Smooth muscle cell (in vitro differentiated cells): ENCODE data around the gene HCFC1. TPM values are rescaled to one million over a fixed set of nuclear protein-coding genes. Genes with fewer than 3 reads are reported as not detected.

Experiments
- DNase-seq: peaks from one replicate; lab custom pipeline; 2025; ENCODE audit not compliant: unreplicated experiment; lab: John Stamatoyannopoulos, UW
- H2AFZ ChIP-seq: fragments of 200-600 bp; sonication (generic); 2 replicates; pipeline ENCODE4 v1.6.0; 2016; ENCODE audit warnings: antibody characterized with exemption, low read depth, mild to moderate bottlenecking
- H3F3A ChIP-seq: fragments of 200-600 bp; sonication (generic); 2 replicates; pipeline ENCODE4 v1.6.0; 2017; ENCODE audit warnings: antibody characterized with exemption, low read depth
- H3K27ac ChIP-seq: fragments of 200-600 bp; sonication (generic); 2 replicates; pipeline ENCODE4 v1.5.1; 2016; ENCODE audit warnings: low read depth, mild to moderate bottlenecking
- H3K27me3 ChIP-seq: fragments of 200-600 bp; sonication (generic); 2 replicates; pipeline ENCODE4 v1.6.1; 2016; ENCODE audit warnings: low read depth, mild to moderate bottlenecking
- H3K36me3 ChIP-seq: fragments of 200-600 bp; sonication (generic); 2 replicates; pipeline ENCODE4 v1.5.1; 2016; ENCODE audit warnings: low read depth
- H3K4me1 ChIP-seq: fragments of 200-600 bp; sonication (generic); 2 replicates; pipeline ENCODE4 v1.5.1; 2016; ENCODE audit warnings: low read depth
- H3K4me2 ChIP-seq: fragments of 200-600 bp; sonication (generic); 2 replicates; pipeline ENCODE4 v1.6.0; 2016; ENCODE audit warnings: mild to moderate bottlenecking
- H3K4me3 ChIP-seq: fragments of 200-600 bp; sonication (generic); 2 replicates; pipeline ENCODE4 v1.5.1; 2016; ENCODE audit warnings: mild to moderate bottlenecking
- H3K79me2 ChIP-seq: fragments of 200-600 bp; sonication (generic); 2 replicates; pipeline ENCODE4 v1.6.0; 2016; ENCODE audit warnings: low read depth, mild to moderate bottlenecking
- H3K9ac ChIP-seq: fragments of 200-600 bp; sonication (generic); 2 replicates; pipeline ENCODE4 v1.6.0; 2016; ENCODE audit warnings: low read depth
- H3K9me3 ChIP-seq: fragments of 200-600 bp; sonication (generic); replicated peaks from 2 replicates; pipeline ENCODE4 v1.5.1; 2016; ENCODE audit warnings: low read depth
- H4K20me1 ChIP-seq: fragments of 200-600 bp; sonication (generic); 2 replicates; pipeline ENCODE4 v1.6.0; 2016; ENCODE audit warnings: low read depth
- WGBS: methylation state at CpG from one replicate; pipeline ENCODE4 v1.1.7; 2016; ENCODE audit warnings: low lambda C conversion rate; 5-methylcytosine and 5-hydroxymethylcytosine counted together
- polyA plus RNA-seq: library from polyadenylated mRNA; unstranded; fragments of >200 nt; fragmentation: Nextera tagmentation; extraction: Ambion mirVana; gene quantifications from 2 replicates; pipeline ENCODE4 v1.2.1, GENCODE V29; 2016
- total RNA-seq: library from RNA; depleted of rRNA; stranded (reverse); fragments of >200 nt; gene quantifications from 2 replicates; pipeline ENCODE4 v1.2.3, GENCODE V29; 2014
- TF ChIP-seq, protein P1 (sequence below): fragments of 200-600 bp; sonication (generic); IDR thresholded peaks from 2 replicates; pipeline ENCODE4 v1.5.1; 2017; ENCODE audit warnings: borderline replicate concordance, mild to moderate bottlenecking, antibody characterized with exemption; ENCODE audit not compliant: insufficient read depth, poor library complexity, severe bottlenecking

The HCFC1 gene
- total and polyA plus RNA-seq, 2 experiments from 2014 or later: 22.8 to 23.3 TPM

DNA sequence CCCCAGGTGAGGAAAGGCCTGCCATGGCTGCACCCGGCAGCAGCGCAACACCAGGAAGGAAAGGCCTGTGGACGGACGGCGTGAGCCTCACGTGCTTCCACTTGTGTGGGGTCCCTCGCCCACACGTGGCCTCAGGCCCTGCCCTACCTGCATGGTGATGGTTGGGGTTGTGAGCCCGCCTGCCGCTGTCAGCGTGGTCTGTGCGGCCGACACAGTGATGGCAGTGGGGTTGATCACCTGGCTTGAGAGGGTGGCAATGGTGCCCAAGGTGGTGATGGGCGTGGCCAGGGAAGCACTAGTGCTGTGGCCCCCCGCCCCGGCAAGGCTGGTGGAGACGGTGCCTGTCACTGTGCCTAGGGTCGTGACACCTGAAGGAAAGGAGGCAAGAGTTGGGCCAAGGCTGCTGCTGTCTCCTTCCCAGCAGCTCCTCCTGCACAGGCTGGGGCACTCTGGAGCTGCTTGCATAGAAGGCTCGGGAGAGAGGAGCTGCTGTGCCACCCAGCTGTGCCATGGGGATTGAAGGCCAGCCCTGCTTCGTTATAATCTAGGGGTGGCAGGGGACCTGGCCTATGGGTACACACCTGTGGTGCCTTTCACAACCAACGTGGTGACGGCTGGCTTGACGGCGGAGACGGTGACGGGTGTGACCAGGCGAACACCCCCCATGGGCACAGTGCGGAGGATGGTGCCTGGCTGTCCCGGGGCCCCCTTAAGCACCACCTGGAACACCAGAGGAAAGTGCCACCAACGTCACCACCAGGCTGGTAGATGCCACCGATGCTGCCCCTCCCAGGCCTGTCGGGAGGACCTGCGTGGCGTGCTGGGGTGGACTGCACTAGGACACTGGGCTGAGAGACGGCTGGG, 15.3 kb downstream of the HCFC1 start:
- 87% methylated on average over 32 of the region's 35 CpGs for WGBS
- Histone ChIP-seq H3F3A (no peaks in the 10 kb centered on the region), H3K9me3 (no peaks in the 10 kb centered on the region), H3K79me2 (no peaks in the 10 kb centered on the region), H3K27me3 (no peaks in the 10 kb centered on the region), H3K36me3 (no peaks in the 10 kb centered on the region), H3K27ac (no peak overlapping the region), H4K20me1 (peaks cover 5% of the 10 kb centered on the region), H3K4me3 (no peak overlapping the region), H2AFZ (no peak overlapping the region), H3K4me2 (no peak overlapping the region), H3K9ac (no peak overlapping the region), H3K4me1 (no peaks in the 10 kb centered on the region)
- no peak for DNase-seq
- TF ChIP-seq, protein P1, sequence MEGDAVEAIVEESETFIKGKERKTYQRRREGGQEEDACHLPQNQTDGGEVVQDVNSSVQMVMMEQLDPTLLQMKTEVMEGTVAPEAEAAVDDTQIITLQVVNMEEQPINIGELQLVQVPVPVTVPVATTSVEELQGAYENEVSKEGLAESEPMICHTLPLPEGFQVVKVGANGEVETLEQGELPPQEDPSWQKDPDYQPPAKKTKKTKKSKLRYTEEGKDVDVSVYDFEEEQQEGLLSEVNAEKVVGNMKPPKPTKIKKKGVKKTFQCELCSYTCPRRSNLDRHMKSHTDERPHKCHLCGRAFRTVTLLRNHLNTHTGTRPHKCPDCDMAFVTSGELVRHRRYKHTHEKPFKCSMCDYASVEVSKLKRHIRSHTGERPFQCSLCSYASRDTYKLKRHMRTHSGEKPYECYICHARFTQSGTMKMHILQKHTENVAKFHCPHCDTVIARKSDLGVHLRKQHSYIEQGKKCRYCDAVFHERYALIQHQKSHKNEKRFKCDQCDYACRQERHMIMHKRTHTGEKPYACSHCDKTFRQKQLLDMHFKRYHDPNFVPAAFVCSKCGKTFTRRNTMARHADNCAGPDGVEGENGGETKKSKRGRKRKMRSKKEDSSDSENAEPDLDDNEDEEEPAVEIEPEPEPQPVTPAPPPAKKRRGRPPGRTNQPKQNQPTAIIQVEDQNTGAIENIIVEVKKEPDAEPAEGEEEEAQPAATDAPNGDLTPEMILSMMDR: no peak

DNA sequence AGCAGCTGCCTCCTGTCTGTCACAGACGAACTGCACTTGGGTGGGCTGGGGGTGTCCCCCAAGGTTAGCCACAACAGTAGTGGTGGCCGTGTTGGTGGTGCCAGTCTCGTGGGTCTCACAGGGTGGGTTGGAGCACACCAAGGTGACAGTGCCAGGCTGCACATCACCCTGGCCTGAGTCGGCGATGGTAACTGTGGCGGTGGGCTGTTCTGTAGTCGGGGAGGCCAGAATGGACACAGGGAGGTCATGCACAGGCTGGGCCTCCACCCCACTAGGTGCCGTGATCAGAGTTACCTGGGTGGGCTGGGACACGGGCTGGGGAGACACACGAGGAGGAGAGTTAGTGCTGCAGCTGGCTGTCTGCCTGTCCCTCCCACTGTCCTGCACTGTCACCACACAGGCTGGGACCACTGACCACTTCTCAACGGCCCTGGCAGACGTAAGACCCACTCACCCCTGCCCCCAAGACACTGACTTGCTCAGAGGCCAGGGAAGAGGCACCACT, 16.3 kb downstream of the HCFC1 start:
- Histone ChIP-seq H4K20me1 (peaks cover 5% of the 10 kb centered on the region), H3K27ac (no peak overlapping the region), H3K9me3 (no peaks in the 10 kb centered on the region), H3K9ac (no peak overlapping the region), H3K27me3 (no peaks in the 10 kb centered on the region), H3K4me3 (no peak overlapping the region), H3F3A (no peaks in the 10 kb centered on the region), H3K4me1 (no peaks in the 10 kb centered on the region), H3K4me2 (no peak overlapping the region), H3K36me3 (no peaks in the 10 kb centered on the region), H2AFZ (no peak overlapping the region), H3K79me2 (no peaks in the 10 kb centered on the region)
- DNase-seq: no peak
- 88% methylated on average over 12 of the region's 12 CpGs for WGBS
- TF ChIP-seq, protein P1: no peak

DNA sequence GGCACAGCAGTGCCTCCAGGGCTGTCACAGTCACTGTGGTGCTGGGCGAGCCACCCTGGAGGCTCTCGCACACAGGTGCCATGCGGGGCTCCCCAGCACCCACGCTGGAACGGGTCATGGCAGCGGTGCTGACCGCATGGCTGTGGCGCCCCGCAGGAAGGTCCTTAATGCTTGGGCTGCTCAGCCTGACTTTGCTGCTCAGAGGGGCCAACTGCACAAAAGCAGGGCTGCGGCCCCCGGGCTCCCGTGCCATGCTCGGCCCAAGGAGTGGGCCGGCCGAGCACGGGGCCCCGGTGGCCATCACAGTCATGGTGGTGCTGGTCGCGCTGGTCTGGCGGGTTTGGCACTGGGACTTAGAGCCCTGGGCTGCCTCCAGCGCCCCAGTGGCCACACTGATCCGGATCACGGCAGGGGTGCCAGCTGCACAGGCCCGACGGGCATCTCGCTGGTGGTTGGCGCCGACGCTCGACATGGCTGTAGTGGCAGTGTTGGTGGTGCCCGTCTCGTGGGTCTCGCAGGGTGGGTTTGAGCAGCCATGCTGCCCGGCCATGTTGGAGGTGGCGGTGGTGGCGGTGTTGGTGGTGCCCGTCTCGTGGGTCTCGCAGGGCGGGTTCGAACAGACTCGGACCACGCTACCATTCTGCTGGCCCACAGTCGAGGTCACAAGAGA, 16.9 kb downstream of the HCFC1 start:
- 97% methylated on average over 42 of the region's 44 CpGs for WGBS

More for the DNA sequence above, 16.9 kb downstream of the HCFC1 start:
- TF ChIP-seq, protein P1: no peak
- no peaks in the 10 kb centered on the region for H3K79me2 ChIP-seq
- no peaks in the 10 kb centered on the region for H3K27me3 ChIP-seq
- no peak overlapping the region for H3K4me3 ChIP-seq
- H2AFZ ChIP-seq: no peak overlapping the region
- H3K4me2 ChIP-seq: no peak overlapping the region
- H3K27ac ChIP-seq: no peak overlapping the region
- H3K36me3 ChIP-seq: no peaks in the 10 kb centered on the region
- H3K9ac ChIP-seq: no peak overlapping the region
- H3F3A ChIP-seq: no peaks in the 10 kb centered on the region
- no peaks in the 10 kb centered on the region for H3K9me3 ChIP-seq
- peaks cover 5% of the 10 kb centered on the region for H4K20me1 ChIP-seq
- no peak for DNase-seq
- no peaks in the 10 kb centered on the region for H3K4me1 ChIP-seq
